ENCODE data around the gene PKMYT1. TPM values are rescaled to one million over a fixed set of nuclear protein-coding genes. Genes with fewer than 3 reads are reported as not detected.

Gene PKMYT1
- total and polyA plus RNA-seq, 9 of the 15 experiments (the other 6 are each of a cell fraction or from before 2014, with no cell fraction given): 8.7 to 201 (median 37.8) TPM

DNA sequence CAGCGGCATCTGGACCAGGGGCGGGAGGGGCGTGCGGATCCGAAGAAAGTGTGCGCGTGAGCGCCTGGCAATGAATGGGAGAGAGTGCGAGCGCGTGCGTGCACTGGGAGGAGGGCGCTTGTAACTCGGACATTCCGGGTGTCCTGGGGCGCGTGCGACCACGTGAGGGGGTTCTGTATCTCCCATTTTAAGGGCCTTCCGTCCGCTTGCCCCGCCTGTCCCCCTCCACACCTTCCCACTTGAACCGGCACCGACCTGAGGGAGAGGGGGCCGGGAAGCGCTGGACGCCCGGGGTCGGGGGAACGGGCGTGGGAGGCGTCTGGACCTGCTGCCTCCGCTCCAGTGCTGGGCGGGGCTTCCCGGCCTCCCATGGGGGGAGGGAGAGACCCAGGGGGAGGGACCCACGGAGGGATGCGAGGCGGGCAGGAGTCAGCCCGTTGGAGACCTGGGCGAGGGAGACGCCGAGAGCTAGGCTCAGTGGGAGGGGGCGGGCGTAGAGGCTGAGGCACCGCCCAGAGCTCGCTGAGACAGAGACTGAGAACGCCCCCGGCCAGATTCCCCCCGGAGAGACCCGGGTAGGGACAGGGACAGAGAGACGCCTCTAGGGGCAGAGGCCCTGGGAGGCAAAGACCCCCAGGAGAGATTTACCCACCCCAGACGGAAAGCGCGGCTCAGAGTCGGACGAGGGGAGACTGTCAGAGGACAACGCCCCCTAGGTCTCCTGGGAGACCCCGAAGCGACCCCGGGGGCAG lies 16.3 kb downstream of the PKMYT1 start, which contains the start of gene KREMEN2 (continued):
- TF ChIP-seq, protein P1, sequence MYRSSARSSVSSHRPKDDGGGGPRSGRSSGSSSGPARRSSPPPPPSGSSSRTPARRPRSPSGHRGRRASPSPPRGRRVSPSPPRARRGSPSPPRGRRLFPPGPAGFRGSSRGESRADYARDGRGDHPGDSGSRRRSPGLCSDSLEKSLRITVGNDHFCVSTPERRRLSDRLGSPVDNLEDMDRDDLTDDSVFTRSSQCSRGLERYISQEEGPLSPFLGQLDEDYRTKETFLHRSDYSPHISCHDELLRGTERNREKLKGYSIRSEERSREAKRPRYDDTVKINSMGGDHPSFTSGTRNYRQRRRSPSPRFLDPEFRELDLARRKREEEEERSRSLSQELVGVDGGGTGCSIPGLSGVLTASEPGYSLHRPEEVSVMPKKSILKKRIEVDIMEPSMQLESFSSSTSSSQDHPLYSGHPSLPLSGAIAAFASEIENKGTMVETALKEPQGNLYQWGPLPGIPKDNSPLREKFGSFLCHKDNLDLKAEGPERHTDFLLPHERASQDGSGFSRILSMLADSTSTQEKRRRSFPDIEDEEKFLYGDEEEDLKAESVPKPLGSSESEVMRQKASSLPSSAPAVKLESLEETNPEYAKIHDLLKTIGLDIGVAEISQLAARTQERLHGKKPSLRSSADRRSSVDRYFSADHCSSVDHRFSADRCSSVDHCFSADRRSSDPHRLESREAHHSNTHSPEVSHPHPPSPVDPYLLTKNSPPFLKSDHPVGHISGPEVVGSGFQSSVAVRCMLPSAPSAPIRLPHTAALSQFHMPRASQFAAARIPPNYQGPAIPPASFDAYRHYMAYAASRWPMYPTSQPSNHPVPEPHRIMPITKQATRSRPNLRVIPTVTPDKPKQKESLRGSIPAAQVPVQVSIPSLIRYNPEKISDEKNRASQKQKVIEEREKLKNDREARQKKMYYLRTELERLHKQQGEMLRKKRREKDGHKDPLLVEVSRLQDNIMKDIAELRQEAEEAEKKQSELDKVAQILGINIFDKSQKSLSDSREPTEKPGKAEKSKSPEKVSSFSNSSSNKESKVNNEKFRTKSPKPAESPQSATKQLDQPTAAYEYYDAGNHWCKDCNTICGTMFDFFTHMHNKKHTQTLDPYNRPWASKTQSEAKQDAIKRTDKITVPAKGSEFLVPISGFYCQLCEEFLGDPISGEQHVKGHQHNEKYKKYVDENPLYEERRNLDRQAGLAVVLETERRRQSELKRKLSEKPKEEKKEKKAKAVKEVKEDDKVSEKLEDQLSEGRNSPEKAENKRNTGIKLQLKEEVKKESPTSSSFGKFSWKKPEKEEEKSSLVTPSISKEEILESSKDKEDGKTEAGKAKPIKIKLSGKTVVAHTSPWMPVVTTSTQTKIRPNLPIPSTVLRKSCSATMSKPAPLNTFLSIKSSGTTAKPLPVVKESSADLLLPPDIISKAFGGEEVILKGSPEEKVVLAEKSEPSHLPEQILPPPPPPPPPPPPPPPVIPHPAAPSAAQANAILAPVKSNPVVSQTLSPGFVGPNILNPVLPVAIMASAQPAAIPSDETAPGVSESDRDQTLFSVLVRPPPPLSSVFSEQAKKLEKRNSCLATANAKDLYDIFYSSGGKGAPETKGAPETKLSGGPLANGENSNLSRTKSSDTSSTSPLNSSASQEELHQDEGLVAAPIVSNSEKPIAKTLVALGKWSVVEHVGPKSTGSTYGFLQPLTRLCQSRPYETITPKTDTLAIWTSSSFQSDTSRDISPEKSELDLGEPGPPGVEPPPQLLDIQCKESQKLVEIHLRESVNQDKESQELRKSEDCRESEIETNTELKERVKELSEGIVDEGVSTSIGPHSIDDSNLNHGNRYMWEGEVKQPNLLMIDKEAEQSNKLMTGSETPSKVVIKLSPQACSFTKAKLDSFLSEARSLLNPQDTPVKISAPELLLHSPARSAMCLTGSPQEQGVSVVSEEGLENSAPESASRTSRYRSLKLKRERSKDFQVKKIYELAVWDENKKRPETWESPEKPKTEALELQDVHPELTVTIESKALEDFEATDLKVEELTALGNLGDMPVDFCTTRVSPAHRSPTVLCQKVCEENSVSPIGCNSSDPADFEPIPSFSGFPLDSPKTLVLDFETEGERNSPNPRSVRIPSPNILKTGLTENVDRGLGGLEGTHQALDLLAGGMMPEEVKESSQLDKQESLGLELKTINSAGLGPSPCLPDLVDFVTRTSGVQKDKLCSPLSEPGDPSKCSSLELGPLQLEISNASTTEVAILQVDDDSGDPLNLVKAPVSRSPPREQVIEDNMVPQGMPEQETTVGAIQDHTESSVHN (IDR thresholded peaks at IDR 0.05; ENCODE audit: borderline replicate concordance in 1 of 2, low read depth in 1 of 2): no peak
- TF ChIP-seq ETV5 (CRISPR knock-in tag; IDR thresholded peaks at IDR 0.05; ENCODE audit: low read depth): no peak
- TF ChIP-seq CEBPG (CRISPR knock-in tag; IDR thresholded peaks at IDR 0.05): peak; percentile 17; the same call in 1 of the 2 replicates
- TF ChIP-seq CEBPG (tag; conservative IDR thresholded peaks at IDR 0.05 in 1 of 2, IDR thresholded peaks at IDR 0.05 in 1 of 2): no peak
- TF ChIP-seq GATA2 (CRISPR knock-in tag; IDR thresholded peaks at IDR 0.05): no peak
- TF ChIP-seq HDAC2 (IDR thresholded peaks at IDR 0.05): no peak; the same call in 1 of the 2 replicates
- TF ChIP-seq MED1 (CRISPR knock-in tag; IDR thresholded peaks at IDR 0.05; ENCODE audit: borderline replicate concordance): no peak
- TF ChIP-seq, protein P2, sequence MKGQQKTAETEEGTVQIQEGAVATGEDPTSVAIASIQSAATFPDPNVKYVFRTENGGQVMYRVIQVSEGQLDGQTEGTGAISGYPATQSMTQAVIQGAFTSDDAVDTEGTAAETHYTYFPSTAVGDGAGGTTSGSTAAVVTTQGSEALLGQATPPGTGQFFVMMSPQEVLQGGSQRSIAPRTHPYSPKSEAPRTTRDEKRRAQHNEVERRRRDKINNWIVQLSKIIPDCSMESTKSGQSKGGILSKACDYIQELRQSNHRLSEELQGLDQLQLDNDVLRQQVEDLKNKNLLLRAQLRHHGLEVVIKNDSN (CRISPR knock-in tag; IDR thresholded peaks at IDR 0.05): peak; percentile 82
- peak; percentile 79 to 84 for TF ChIP-seq NRF1 (conservative IDR thresholded peaks at IDR 0.05 in 1 of 2, IDR thresholded peaks at IDR 0.05 in 1 of 2)
- no peak for TF ChIP-seq RFX5 (IDR thresholded peaks at IDR 0.05; ENCODE audit: low read depth, low read length)
- no peak for TF ChIP-seq ZNF695 (CRISPR knock-in tag; IDR thresholded peaks at IDR 0.05)
- TF ChIP-seq EP300 (IDR thresholded peaks at IDR 0.05; ENCODE audit: low read length): no peak
- peak; percentile 52; the same call in 1 of the 2 replicates for TF ChIP-seq CTBP1 (IDR thresholded peaks at IDR 0.05; ENCODE audit: borderline replicate concordance)
- no peak for TF ChIP-seq TCF7L2 (IDR thresholded peaks at IDR 0.05; ENCODE audit: low read depth, low read length)
- TF ChIP-seq, protein P3, sequence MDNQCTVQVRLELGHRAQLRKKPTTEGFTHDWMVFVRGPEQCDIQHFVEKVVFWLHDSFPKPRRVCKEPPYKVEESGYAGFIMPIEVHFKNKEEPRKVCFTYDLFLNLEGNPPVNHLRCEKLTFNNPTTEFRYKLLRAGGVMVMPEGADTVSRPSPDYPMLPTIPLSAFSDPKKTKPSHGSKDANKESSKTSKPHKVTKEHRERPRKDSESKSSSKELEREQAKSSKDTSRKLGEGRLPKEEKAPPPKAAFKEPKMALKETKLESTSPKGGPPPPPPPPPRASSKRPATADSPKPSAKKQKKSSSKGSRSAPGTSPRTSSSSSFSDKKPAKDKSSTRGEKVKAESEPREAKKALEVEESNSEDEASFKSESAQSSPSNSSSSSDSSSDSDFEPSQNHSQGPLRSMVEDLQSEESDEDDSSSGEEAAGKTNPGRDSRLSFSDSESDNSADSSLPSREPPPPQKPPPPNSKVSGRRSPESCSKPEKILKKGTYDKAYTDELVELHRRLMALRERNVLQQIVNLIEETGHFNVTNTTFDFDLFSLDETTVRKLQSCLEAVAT (IDR thresholded peaks at IDR 0.05): no peak
- no peak for TF ChIP-seq RB1 (IDR thresholded peaks at IDR 0.05; ENCODE audit: low read depth)
- no peak for TF ChIP-seq SAP30 (IDR thresholded peaks at IDR 0.05; ENCODE audit: borderline replicate concordance, insufficient read depth, low read depth, low read length, poor library complexity, severe bottlenecking)
- TF ChIP-seq HNRNPL (IDR thresholded peaks at IDR 0.05; ENCODE audit: low read depth, low read length): no peak
